ENCODE measurements around the gene CEP170B. TPM values are rescaled to one million over a fixed set of nuclear protein-coding genes. Genes with fewer than 3 reads are reported as not detected.
A peak's percentile ranks its signal among the peaks of the same experiment; 100 is the strongest.

CEP170B gene
- total and polyA plus RNA-seq, 12 donors = 2.4 to 29.4 (median 18.3) TPM

GRCh38 chr14:104865631-104866441 is 768 bp downstream of the CEP170B start:
- Histone ChIP-seq H3K27ac (peak overlapping the region in 3 of 5 donors; percentile 52 to 89 (median 68)), H3K4me3 (peak overlapping the region in 2 of 4 donors; percentile 49 to 94), H3K9me3 (replicated peaks in 1 of 3) (no peaks in the 10 kb centered on the region), H3K4me1 (replicated peaks in 1 of 2) (peaks cover 11 to 29% of the 10 kb centered on the region in 2 donors), H3K27me3 (no peaks in the 10 kb centered on the region), H3K36me3 (replicated peaks in 1 of 2) (no peaks in the 10 kb centered on the region)
- 1 to 13% (median 6%) methylated on average over 20 to 68 of the region's 68 CpGs for WGBS, 4 donors
- intact Hi-C loops (cut with DNase I) = no loop called here
- peak in 1 of 2 donors; percentile 39 for TF ChIP-seq POLR2A (IDR thresholded peaks at IDR 0.05)
- TF ChIP-seq CTCF (IDR thresholded peaks at IDR 0.05) = no peak
- peak; percentile 65 to 84 (median 76) for DNase-seq

DNA sequence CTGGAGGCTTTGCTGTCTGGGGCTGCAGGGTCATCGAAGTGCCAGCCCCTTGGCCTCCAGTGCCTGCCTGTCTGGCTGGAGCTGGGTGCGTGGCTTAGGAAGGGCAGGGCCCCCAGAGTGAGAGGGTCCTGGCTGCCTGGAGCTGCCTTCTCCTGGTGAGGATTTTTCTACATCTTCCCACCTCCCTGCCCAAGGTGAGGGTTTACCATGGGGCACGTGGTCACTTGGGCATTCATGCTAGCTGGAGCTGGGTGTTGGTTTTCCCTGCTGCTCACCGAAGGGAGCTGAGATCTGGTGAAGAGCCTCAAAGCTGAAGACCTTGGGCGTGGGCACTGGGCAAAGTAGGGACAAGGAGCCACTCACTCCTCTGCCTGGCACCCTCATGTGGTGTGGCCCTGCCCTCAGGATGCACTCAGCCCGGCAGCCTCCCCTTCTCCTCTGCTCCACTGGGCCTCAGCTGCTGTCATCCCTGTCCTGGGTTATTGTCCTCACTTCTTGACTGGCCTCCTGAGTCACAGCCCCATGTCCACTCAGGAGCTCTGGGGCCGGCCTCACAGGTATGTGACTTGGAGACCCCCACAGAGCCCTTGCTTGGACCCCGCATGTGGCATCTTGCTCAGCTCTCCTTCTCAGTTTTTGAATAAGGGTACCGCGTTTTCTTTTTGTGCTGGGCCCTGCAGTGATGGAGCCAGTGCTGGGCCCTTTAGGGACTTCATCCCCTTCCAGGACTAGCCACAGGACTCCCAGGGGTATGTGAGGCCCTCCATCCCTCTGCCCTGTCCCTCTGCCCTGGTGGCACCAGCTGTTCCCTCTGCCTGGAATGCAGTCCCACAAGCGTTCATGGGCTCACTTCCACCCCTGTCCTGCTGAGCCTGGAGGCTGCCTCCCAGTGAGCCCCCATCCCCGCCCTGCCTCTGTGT is 1.6 kb downstream of the CEP170B start:
- Histone ChIP-seq H3K4me1 (replicated peaks in 1 of 2) (peaks cover 11 to 29% of the 10 kb centered on the region in 2 donors), H3K9me3 (replicated peaks in 1 of 3) (no peaks in the 10 kb centered on the region), H3K27ac (peak overlapping the region in 1 of 5 donors; percentile 52), H3K4me3 (peak overlapping the region in 2 of 4 donors; percentile 49 to 94), H3K36me3 (replicated peaks in 1 of 2) (no peaks in the 10 kb centered on the region), H3K27me3 (no peaks in the 10 kb centered on the region)
- TF ChIP-seq CTCF (IDR thresholded peaks at IDR 0.05) (no peak), POLR2A (IDR thresholded peaks at IDR 0.05) (no peak)
- no peak for DNase-seq
- WGBS, 4 donors = 84 to 91% (median 89%) methylated on average over 9 to 12 of the region's 12 CpGs
- intact Hi-C loops (cut with DNase I) = no loop called here

- Histone ChIP-seq H3K4me1 (replicated peaks in 1 of 2) (peaks cover 11 to 30% of the 10 kb centered on the region in 2 donors), H3K4me3 (no peak overlapping the region), H3K27ac (no peak overlapping the region), H3K36me3 (replicated peaks in 1 of 2) (no peaks in the 10 kb centered on the region), H3K9me3 (replicated peaks in 1 of 3) (no peaks in the 10 kb centered on the region), H3K27me3 (no peaks in the 10 kb centered on the region)
- no peak for TF ChIP-seq POLR2A (IDR thresholded peaks at IDR 0.05)
- no peak for TF ChIP-seq CTCF (IDR thresholded peaks at IDR 0.05)
- intact Hi-C loops (cut with DNase I) = no loop called here
- DNase-seq = no peak
- WGBS, 4 donors = 79 to 90% (median 86%) methylated on average over 4 to 6 of the region's 6 CpGs
Observed at GRCh38 chr14:104867371-104868059, 2.4 kb downstream of the CEP170B start.
